ENCODE measurements around the gene MACROD2.
"Not testable (repeated sequence)": the region's sequence is repeated elsewhere in the genome, so short reads cannot be mapped to it uniquely, and the experiment has no call there.

MACROD2 gene

GRCh38 chr20:14012671-14013070 lies 17.4 kb downstream of the MACROD2 start:
- TF ChIP-seq CTCF (conservative IDR thresholded peaks at IDR 0.05; ENCODE audit: control insufficient read depth, insufficient read depth, low read depth, low read length) = no peak
- no peak for DNase-seq (ENCODE audit: low read depth)
- no peak overlapping the region for H3K4me3 ChIP-seq (ENCODE audit: control insufficient read depth, low read depth, low read length)

- no peak overlapping the region for H3K4me3 ChIP-seq (ENCODE audit: control insufficient read depth, low read depth, low read length)
- DNase-seq (ENCODE audit: low read depth) = no peak
- no peak for TF ChIP-seq CTCF (conservative IDR thresholded peaks at IDR 0.05; ENCODE audit: control insufficient read depth, insufficient read depth, low read depth, low read length)
Observed at GRCh38 chr20:14030991-14031390, 35.7 kb downstream of the MACROD2 start.

DNA sequence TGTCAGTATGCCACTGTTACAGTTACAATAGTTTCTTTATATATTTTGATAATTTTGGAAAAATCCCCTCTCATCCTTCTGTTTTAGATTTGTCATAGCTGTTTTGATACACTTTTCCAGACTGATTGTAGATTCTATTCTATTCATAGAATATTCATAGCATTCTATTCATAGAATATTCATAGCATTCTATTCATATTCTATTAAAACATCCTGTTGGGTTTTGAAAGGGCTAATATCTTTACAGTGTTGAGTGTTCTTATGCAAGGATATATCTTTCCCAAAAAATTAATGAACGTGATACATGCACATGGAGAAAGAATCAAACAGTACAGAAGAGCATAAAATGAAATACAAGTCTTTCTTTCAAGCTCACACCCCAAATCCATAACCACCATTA lies 38.0 kb downstream of the MACROD2 start:
- no peak overlapping the region for H3K4me3 ChIP-seq (ENCODE audit: control insufficient read depth, low read depth, low read length)
- TF ChIP-seq CTCF (conservative IDR thresholded peaks at IDR 0.05; ENCODE audit: control insufficient read depth, insufficient read depth, low read depth, low read length) = no peak
- no peak for DNase-seq (ENCODE audit: low read depth)

DNA sequence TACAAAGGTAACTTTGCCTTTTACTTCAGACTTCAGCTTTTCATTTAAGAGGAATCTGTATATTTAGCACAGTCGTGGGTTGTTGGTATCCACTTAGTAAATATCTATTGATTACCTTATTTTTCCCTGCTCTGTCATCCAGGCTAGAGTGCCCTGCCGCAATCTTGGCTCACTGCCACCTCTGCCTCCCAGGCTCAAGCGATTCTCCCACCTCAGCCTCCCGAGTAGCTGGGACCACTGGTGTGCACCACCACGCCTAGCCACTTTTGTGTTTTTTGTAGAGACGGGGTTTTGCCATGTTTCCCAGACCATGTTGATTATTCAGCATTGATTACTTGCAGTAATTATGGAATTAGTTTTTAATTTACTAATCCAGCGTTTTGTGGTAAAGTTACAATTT lies 41.3 kb downstream of the MACROD2 start:
- no peak for TF ChIP-seq CTCF (conservative IDR thresholded peaks at IDR 0.05; ENCODE audit: control insufficient read depth, insufficient read depth, low read depth, low read length)
- DNase-seq (ENCODE audit: low read depth) = no peak
- no peak overlapping the region for H3K4me3 ChIP-seq (ENCODE audit: control insufficient read depth, low read depth, low read length)

GRCh38 chr20:14044712-14045276 lies 49.5 kb downstream of the MACROD2 start:
- not testable (repeated sequence) for H3K4me3 ChIP-seq (ENCODE audit: control insufficient read depth, low read depth, low read length); DNase-seq (ENCODE audit: low read depth)

- H3K4me3 ChIP-seq (ENCODE audit: control insufficient read depth, low read depth, low read length) = no peak overlapping the region
Observed at GRCh38 chr20:14046534-14046933, 51.2 kb downstream of the MACROD2 start.

DNA sequence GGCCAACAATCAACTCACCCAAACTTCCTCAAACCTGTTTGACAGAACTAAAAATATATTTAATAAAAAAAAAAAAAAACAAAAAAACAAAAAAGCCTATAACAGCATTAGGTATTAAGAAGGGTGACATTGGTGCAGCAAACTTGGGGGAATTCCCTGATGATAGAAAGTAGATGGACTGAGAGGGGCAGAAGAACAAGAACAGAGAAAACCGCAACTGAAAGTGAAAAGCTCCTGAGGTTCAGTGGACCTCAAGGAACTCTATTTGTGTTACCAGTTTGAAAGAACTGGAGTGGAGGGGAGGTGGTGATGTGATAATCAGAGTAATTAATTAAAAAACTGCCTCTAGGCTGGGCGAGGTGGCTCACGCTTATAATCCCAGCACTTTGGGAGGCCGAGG lies 53.8 kb downstream of the MACROD2 start:
- H3K4me3 ChIP-seq (ENCODE audit: control insufficient read depth, low read depth, low read length) = no peak overlapping the region
- no peak for TF ChIP-seq CTCF (conservative IDR thresholded peaks at IDR 0.05; ENCODE audit: control insufficient read depth, insufficient read depth, low read depth, low read length)

More at GRCh38 chr20:14046534-14046933, 51.2 kb downstream of the MACROD2 start:
- no peak for TF ChIP-seq CTCF (conservative IDR thresholded peaks at IDR 0.05; ENCODE audit: control insufficient read depth, insufficient read depth, low read depth, low read length)
- DNase-seq (ENCODE audit: low read depth) = no peak

More for the DNA sequence above, 53.8 kb downstream of the MACROD2 start:
- no peak for DNase-seq (ENCODE audit: low read depth)
